Myocyte (in vitro differentiated cells): Measurements from ENCODE around the gene PPP2R3C. TPM values are rescaled to one million over a fixed set of nuclear protein-coding genes. Genes with fewer than 3 reads are reported as not detected.
"Not testable (repeated sequence)": the region's sequence is repeated elsewhere in the genome, so short reads cannot be mapped to it uniquely, and the experiment has no call there.

Experiments used
- DNase-seq: peaks from one replicate; pipeline ENCODE4 v3.0.0-alpha.2; 2012; ENCODE audit warnings: low read depth
- total RNA-seq: library from RNA; depleted of rRNA; stranded (reverse); fragments of >200 nt; gene quantifications from 2 replicates; pipeline ENCODE4 v1.2.3, GENCODE V29; 2014

PPP2R3C gene
- total RNA-seq, 1 donor from 2014 or later: 45.7 TPM

DNA sequence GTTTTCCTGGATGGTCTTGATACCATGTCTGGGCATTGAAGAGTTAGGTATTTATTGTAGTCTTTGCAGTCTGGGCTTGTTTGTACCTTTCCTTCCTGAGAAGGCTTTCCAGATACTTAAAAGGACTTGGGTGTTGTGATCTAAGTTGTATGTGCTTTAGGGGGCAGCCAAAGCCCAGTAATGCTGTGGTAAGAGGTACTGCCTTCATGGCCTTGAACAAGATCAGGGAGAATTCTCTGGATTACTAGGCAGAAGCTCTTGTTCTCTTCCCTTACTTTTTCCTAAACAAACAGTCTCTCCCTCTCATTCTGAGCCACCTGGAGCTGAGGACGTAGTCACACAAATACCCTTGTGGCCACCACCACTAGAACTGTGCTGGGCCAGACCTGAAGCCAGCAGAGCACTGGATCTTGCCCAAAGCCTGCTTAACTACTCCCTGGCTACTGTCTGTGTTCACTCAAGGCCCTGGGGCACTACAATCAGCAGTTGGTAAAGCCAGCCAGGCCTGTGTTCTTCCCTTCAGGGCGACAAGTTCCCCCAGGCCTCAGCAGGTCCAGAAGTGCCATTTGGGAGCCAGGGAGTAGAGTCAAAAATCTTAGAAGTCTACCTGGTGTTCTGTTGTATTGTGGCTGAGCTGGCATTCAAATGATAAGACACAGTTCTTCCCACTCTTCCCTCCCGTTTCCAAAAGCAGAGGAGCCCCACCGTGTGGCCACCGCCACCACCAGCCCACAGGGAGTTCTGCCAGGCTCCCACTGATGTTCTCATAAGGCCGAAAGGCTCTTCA is 11.9 kb upstream of the PPP2R3C start:
- no peak for DNase-seq

DNA sequence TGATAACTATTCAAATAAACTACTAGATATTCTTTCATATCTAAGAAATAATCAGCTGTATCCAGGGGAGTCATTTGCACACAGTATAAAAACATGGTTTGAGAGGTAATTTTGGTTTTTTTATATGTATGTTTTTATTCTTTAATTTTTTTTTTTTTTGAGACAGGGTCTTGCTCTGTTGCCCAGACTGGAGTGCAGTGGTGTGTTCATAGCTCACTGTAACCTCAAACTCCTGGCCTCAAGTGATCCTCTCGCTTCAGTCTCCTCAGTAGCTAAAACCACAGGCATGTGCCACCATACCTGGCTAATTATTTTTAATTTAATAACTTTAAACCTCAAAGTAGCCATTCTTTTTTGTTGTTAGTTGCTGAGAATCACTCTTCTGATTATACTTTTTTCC is 2.3 kb upstream of the PPP2R3C start:
- DNase-seq: no peak

DNA sequence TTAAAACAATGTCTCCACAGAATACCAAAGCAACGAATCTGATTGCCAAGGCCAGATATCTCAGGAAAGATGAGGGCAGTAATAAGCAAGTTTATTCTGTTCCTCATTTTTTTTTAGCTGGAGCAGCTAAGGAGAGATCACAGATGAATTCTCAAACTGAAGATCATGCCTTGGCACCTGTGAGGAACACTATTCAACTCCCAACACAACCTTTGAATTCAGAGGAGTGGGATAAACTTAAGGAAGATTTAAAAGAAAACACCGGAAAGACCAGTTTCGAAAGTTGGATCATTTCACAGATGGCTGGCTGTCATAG is 1.6 kb upstream of the PPP2R3C start:
- DNase-seq: no peak

DNA sequence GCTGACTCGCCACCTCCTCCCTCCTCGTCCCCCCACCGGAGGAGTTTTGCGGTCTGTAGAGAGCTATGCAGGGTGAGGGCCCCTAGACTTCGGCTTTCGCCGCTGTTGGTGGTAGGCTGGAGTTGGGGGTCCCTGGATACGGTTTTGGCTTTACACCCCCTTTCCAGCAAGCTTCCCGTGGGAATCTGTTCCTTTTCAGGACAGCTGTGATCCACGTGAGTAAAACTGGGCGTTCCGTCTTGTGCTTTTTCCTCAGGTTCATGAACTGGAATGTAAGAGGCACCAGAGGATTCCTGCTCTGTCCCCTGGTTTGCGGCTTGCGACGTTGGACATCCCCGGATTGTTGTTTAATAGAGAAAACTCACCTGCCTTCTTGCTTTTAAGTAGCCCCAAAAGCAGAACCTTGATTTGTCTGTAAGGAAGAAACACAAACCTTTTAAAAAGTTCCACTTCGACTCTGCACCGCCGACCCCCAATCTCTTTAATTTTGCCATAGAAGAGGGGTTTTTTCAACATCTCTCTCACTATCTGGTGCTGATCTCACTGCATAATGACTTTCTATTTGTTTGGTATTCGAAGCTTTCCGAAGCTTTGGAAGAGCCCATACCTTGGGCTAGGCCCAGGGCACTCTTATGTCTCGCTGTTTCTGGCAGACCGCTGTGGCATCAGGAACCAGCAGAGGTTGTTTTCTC is 1.1 kb upstream of the PPP2R3C start:
- DNase-seq: peak; percentile 20

DNA sequence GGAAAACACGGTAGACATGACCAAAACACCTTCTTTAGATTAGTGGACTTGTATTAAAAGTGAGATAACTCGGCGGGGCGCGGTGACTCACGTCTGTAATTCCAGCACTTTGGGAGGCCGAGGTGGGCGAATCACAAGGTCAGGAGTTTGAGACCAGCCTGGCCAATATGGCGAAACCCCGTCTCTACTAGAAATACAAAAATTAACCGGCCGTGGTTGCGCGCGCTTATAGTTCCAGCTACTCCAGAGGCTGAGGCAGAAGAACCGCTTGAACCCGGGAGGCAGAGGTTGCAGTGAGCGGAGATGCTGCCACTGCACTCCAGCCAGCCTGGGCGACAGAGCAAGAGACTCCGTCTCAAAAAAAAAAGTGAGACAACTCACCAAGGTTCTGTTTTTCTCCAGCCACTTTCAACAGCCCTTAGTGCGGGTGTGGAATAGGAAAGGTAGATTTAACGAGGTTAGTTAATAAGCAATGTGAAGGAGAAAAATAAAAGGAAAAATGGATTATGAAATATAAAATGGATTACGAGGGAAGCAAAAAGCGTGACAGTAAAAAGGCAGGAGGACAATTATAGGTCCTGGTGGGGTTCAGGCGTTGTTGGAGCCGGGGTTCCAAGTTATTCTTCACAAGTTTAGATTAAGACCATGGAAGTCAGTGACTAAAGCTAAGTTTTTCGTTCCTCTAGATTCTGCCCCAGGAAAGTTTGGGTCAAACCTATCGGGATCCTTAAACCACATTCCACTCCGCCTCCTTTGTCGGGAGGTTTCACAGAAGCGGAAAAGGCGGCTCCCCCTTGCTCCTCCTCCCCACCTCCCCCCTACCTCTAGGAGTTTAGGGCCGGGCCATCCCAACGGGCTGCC is 534 bp downstream of the PPP2R3C start:
- peak; percentile 26 for DNase-seq

DNA sequence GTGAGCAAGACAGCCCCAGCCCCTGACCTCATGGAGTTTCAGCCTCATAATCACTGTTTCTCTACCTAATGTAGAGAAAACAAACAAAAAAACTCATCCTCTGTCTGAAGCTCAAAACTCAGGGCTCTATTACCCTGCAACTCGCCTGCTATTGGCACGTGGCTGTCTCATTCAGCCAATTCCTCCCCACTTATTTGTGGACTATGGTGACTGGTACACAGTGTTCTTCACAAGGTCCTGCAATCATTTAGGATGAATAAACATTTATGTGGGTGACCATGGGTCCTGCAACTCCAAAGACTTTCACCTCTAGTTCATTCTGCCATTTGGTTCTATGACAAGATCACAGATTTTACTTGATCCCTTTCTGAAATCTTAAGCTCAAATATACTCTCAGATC is 4.7 kb downstream of the PPP2R3C start:
- DNase-seq: no peak

DNA sequence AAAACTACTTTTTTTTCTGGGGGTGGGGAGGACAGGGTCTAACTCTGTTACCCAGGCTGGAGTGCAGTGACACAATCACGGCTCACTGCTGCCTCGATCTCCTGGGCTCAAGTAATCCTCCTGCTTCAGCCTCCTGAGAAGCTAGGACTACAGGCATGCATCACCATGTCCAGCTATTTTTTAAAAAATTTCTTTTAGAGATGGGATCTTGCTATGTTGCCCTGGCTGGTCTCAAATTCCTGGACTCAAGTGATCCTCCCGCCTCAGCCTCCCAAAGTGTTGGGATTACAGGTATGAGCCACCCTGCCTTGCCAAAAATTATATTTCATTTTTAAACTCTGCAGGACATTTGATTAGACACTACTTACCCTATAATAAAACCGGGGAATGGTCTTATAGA is 5.5 kb downstream of the PPP2R3C start:
- no peak for DNase-seq

DNA sequence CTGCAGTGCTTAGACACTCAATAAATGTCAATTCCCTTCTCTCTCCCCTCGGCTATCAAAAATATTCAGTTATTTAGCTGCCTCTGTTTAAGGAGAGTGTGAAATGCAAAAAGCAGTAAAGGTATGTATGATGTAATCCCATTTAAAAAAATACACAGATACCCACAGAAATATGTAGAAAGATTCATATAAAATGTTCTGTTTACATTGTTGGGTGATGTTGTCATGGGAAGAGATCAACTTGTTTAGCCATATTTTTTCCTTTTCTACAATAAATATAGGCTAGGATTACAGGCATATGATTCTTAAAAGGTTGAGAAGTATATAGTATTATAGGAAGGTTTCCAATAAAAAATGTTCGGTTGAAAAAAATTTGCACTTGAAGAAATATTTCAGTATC is 7.8 kb downstream of the PPP2R3C start:
- DNase-seq: no peak

DNA sequence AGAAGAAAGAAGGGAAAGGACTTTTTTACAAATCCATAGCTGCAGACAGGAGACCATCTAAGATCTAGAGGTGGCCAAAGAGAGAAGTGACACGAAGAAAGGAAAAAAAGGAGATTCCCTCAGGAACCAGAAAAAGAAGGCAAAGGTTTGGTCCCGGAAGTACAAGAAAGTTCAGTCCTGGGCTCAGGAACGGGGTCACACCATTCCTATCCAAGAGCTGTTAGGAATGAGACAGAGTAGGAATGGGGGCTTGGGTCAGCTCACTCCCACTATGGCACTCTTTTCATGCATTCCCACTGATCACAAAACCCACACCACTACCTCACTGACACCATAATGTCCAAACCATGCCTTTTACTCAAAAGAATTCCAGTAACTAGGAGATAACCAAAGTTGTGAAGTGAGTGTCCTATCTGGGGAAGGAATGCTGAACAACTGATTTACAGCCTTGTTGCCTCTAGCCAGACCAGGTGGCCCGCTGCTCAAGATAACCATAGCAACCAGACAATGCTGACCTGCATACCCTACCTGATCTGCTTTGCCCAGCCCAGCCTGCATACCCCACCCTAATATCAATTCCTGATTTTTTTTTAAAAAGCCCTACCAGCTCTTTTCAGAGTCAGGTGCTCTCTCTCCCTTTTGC is 8.4 kb downstream of the PPP2R3C start:
- no peak for DNase-seq

DNA sequence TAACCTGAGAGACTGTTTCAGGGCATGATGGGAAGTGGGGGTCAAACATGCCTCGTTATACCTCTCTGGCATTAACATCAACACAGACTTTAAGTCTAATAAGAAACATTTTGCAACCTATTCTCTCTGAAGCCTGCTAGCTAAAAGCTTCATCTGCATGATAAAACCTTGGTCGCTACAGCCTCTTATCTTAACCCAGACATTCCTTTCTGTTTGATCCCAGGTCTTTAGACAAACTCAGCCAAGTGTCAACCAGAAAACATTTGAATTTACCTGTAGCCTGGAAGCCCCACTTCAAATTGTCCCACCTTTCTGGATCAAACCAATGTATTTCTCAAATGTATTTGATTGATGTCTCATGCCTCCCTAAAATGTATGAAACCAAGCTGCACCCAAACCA is 9.1 kb downstream of the PPP2R3C start:
- no peak for DNase-seq

DNA sequence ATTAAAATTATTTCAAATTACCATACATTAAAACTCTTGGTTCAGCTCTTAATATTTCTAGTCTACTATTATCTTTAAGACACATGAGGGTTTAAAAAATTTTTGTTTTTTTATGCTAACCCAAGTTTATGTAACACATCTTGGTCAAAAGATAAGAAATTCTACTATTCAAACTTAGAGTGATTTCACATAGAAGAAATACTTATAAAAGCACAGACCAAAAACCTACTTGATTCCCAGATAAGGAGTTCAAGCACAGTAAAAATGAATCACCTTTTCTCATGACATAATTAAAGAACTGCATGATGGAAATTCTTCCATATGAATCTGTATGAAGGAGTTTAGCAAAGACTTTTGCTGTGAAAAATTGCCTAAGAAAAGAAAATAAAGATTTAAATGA is 13.9 kb downstream of the PPP2R3C start:
- DNase-seq: no peak

DNA sequence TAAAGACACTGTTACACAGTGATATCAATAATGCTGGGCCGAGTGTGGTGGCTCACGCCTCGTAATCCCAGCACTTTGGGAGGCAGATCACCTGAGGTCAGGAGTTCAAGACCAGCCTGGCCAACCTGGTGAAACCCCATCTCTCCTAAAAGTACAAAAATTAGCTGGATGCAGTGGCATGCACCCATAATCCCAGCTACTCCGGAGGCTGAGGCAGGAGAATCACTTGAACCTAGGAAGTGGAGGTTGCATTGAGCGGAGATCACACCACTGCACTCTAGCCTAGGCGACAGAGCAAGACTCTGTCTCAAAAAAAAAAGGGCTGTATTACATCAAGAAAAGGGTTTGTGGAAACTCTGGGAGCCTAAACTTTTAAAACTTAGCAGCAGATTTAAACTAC is 27.1 kb downstream of the PPP2R3C start:
- DNase-seq: not testable (repeated sequence)

DNA sequence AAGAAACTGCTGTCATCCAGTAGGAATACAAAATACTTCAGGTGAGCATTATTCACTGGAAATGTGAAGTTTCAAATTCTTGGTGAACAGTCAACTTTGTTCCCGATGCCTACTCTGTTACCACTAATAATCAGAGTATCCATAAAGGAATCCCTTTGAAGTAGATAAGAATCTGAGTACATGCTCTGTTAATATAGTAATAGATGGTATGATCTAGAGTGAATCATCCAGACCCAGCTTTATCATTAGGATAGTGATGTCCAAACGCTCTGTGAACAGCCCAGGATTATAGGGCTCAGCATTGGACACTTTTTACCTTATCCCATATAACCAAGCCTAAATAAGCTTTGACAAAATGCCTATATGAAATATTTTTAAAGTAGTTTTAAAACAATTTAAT is 33.3 kb downstream of the PPP2R3C start:
- no peak for DNase-seq

DNA sequence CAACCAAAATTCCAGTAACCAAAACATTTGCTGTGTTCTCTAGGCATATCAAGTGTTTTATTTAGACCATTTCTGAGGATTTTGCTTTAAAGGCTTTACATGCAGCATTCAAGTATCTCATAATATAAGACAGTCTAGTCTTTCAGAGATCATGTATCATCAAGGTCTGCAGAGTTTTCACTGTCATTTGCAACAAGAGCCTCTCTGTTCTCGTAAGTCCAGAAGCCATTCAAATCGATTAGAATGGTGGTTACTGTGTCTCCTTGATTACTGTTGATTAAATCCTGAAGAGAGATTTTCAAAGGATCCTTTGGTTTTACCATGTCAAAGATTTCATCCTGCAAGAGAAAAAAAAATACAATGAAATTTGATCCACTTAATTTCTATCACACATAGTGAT is 36.3 kb downstream of the PPP2R3C start:
- no peak for DNase-seq

DNA sequence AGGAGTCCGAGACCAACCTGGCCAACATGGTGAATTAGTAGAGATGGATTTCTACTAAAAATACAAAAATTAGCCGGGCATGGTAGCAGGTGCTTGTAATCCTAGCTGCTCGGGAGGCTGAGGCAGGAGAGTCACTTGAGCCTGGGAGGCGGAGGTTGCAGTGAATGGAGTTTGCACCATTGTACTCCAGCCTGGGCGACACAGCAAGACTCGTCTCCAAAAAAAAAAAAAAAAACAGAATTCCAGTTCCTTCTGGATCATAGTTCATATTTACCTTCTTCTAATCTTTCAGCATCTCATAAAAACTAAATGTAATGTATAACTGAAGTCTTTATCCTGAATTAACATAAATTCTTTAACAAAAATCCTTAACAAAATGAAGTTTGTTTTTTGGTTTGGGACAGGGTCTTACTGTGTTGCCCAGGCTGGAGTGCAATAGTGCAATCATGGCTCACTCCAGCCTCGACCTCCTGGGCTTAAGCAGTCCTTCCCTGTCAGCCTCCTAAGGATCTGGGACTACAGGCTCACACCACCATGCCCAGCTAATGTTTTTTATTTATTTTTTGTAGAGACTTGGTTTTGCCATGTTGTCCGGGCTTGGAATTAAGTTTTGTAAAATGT is 38.1 kb downstream of the PPP2R3C start:
- no peak for DNase-seq

DNA sequence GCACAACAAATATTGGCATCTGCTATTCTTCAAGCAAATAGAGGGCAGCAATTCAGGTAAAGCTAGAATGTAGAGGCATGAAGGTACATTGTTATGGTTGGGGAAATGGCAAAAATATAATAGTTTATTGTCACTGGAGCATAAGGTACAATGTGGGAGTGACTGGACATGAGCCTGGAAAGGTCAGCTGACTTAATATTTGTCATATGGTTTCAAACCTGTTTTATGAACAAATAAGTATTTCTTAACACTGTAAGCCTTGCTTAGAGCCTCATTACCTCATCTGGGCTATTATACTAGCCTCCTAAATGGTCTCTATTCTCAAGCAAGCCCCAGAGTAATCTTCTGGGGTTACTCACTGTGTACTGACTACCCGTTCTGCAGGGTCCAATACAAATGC is 42.0 kb downstream of the PPP2R3C start:
- no peak for DNase-seq

DNA sequence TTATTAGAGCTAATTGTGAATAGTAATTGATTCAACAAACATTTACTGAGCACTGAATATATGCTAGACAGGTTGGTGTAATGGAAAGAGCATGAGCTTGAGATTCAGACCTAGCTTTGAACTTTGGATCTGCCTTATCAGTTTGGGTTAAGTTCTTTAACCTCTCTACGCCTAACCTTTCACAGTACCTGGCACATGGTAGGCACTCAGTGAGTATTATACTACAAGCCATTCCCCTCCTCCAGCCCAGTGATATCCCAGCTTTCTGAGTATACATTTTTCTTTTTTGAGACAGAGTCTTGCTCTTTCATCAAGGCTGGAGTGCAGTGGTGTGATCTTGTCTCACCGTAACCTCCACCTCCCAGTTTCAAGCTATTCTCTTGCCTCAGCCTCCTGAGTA is 43.7 kb downstream of the PPP2R3C start:
- no peak for DNase-seq

DNA sequence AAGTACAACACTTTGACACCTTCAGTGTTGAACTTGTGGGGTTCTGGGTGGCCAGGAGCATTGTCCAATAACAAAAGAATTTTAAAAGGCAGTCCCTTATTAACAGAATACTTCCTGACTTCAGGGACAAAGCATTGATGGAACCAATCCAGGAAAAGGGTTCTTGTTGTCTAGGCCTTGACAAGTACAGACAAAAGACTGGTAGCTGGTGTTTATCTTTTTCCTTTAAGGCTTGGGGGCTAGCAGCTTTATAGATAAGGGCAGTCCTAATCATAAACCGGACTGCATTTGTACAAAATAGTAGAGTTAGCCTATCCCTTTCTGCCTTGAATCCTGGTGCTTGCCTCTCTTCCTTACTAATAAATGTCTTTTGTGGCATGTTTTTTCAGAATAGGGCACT is 48.3 kb downstream of the PPP2R3C start:
- DNase-seq: no peak

DNA sequence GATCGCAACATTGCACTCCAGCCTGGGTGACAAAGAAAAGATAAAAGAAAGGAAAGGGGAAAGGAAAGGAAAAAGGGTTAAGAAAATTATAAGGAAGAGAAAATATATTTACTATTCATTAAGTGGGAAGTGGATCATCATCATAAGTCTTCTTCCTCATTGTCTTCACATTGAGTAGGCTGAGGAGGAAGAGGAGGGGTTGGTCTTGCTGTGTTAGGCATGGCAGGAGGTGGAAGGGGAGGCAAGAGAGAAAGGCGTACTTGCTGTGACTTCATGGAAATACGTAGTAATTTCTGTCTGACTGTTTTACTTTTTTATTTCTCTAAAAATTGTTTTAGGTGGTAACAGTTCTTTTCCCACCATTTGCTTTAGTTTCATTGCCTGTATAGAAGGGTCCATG is 49.6 kb downstream of the PPP2R3C start:
- DNase-seq: no peak

DNA sequence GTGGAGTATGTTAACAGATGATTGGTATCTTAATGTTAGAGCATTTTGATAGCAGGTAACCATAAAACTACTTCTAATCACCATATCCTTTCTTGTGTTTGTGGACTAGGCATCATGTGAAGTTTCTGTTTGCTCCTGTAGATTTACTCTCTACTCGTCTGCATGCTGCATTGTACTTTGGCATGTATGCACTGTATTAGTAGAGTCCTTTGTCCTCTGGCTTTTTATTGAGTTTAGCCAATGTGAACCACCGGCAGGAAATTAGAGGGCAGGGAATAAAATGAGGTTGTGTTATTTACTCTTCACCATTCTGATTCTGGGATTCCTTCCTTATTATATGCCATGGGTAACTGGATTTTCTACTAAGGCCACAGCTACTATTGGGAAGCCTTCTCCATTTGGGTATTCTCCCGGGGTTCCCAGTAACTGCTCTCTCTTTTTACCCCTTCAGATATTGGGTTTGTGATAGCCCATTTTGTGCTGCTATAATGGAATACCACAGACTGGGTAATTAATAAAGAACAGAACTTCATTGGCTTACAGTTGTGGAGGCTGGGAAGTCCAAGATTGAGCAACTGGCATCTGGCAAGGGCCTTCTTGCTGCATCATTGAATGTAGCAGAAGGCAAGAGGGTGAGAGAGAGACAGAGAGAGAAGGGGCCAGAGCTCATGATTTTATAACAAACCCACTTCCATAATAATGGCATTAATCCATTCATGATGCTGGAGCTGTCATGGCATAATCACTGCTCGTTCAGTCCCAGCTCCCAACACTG is 53.4 kb downstream of the PPP2R3C start:
- no peak for DNase-seq
